Activated CD8-positive, alpha-beta T cell treated with anti-CD3 and anti-CD28 coated beads for 36 hours (primary cell): ENCODE data around the gene AUTS2. TPM values are rescaled to one million over a fixed set of nuclear protein-coding genes. Genes with fewer than 3 reads are reported as not detected.

Experiments
- ATAC-seq: fragments of 200-7000 bp; cut with Tn5 transposase; one replicate; pipeline ENCODE4 v1.10.0; 2021; ENCODE audit warnings: mild to moderate bottlenecking, moderate library complexity
- CTCF ChIA-PET: fragments of 350-600 bp; sonication (Branson Sonifier 250); formaldehyde crosslinking; loops from one replicate; lab custom pipeline; 2021; ENCODE audit warnings: antibody characterized with exemption; lab: Charles Lee
- POLR2A ChIA-PET: fragments of 350-600 bp; sonication (Branson Sonifier 250); formaldehyde crosslinking; loops from one replicate; lab custom pipeline; 2021; ENCODE audit warnings: antibody characterized with exemption; lab: Charles Lee
- DNase-seq: peaks from one replicate; pipeline ENCODE4 v3.0.0-alpha.2; 2020
- H3K27ac Mint-ChIP-seq: one replicate; pipeline ENCODE4 v1.8.0; 2021; ENCODE audit warnings: mild to moderate bottlenecking, mixed read lengths
- H3K27me3 Mint-ChIP-seq: one replicate; pipeline ENCODE4 v1.8.0; 2021; ENCODE audit warnings: mixed read lengths
- H3K36me3 Mint-ChIP-seq: one replicate; pipeline ENCODE4 v1.8.0; 2021; ENCODE audit warnings: low read depth, mixed read lengths
- H3K4me1 Mint-ChIP-seq: one replicate; pipeline ENCODE4 v1.8.0; 2021; ENCODE audit warnings: low read depth, mixed read lengths
- H3K4me3 Mint-ChIP-seq: one replicate; pipeline ENCODE4 v1.8.0; 2021; ENCODE audit warnings: mild to moderate bottlenecking, moderate library complexity, mixed read lengths
- H3K9me3 Mint-ChIP-seq: one replicate; pipeline ENCODE4 v1.8.0; 2021; ENCODE audit warnings: mixed read lengths
- intact Hi-C: fragments of 100-400 bp; cut with micrococcal nuclease; formaldehyde crosslinking; loops from one replicate; pipeline ENCODE4 v1.10.0; 2022
- total RNA-seq, 2 experiments: library from RNA; stranded (reverse); gene quantifications; one replicate each; pipeline ENCODE4 v1.2.3, GENCODE V29; 2021
- TF ChIP-seq, protein P1 (sequence below): fragments of 200-600 bp; IDR thresholded peaks from one replicate; pipeline ENCODE4 v1.8.0; 2022; ENCODE audit warnings: antibody characterized with exemption, mild to moderate bottlenecking

AUTS2 gene
- total RNA-seq, 2 experiments from 2014 or later, result 3.1 to 3.3 TPM

DNA sequence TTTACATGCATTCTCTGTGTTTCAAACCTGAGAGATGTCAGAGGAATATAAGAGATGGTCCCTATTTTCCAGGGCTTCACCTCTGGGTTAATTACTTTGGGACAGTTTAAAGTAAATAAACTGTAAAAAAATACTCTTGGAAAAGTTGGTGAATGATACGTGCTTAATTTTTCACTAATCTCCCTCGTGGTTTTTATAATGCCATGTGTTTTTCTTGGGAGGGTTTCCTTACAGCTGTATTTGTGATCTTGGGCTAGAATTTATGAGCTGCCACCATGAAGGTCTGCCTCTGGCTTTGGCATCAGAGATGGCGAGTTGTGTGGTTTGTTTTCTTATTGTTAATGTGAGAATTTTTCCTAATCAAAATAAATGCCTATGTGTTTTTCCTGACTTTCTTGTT, 322.5 kb downstream of the AUTS2 start:
- no peaks in the 10 kb centered on the region for H3K4me1 Mint-ChIP-seq
- no peak overlapping the region for H3K4me3 Mint-ChIP-seq
- peaks cover 3% of the 10 kb centered on the region for H3K27me3 Mint-ChIP-seq
- intact Hi-C loops, result no loop called here
- CTCF ChIA-PET, result no interaction called here
- POLR2A ChIA-PET, result no interaction called here
- no peak for DNase-seq
- no peaks in the 10 kb centered on the region for H3K9me3 Mint-ChIP-seq
- H3K27ac Mint-ChIP-seq, result no peak overlapping the region
- H3K36me3 Mint-ChIP-seq, result no peaks in the 10 kb centered on the region
- ATAC-seq, result no peak
- TF ChIP-seq, protein P1, sequence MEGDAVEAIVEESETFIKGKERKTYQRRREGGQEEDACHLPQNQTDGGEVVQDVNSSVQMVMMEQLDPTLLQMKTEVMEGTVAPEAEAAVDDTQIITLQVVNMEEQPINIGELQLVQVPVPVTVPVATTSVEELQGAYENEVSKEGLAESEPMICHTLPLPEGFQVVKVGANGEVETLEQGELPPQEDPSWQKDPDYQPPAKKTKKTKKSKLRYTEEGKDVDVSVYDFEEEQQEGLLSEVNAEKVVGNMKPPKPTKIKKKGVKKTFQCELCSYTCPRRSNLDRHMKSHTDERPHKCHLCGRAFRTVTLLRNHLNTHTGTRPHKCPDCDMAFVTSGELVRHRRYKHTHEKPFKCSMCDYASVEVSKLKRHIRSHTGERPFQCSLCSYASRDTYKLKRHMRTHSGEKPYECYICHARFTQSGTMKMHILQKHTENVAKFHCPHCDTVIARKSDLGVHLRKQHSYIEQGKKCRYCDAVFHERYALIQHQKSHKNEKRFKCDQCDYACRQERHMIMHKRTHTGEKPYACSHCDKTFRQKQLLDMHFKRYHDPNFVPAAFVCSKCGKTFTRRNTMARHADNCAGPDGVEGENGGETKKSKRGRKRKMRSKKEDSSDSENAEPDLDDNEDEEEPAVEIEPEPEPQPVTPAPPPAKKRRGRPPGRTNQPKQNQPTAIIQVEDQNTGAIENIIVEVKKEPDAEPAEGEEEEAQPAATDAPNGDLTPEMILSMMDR, result no peak

DNA sequence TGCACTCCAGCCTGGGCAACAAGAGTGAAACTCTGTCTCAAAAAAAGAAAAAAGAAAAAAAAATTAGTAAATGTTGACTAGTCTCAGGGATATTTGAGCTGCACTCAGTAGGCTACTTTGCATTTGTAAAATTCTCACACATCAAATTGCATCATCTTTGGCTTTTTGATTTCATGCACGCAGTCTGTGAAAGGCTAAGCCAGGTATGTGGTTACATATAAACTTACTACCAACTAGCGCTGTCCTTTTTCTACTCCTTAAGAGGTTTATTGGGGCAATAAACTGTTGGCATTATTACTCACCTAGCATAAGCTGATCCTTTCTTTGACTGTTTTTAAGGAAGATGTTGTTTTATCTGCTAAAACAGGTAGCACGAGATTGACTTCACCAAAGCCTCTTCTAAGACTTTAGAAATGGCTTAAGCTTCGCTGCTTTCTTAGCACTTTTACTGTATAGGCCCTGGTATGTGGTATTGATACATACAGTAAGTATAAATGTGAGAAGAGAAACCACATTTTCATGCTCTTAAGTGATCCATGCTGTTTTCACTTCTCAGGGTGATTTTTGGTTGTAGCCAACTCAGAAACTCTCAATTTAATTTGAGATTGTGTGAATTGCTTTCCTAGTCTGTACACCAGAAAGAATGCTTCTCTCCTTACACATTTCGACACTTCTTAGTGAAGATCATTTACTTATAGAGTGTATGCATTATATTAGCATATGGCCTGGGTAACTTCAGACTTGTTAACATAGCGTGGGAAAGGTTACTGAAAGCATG, 323.9 kb downstream of the AUTS2 start:
- CTCF ChIA-PET, result interaction anchor here (1.2 kb wide), 1 partner anchor 10 kb away, joined by 3 read pairs; no protein-coding TSS in a partner anchor
- Mint-ChIP-seq H3K27ac (no peak overlapping the region), H3K27me3 (peaks cover 3% of the 10 kb centered on the region), H3K4me3 (no peak overlapping the region), H3K4me1 (no peaks in the 10 kb centered on the region), H3K9me3 (no peaks in the 10 kb centered on the region), H3K36me3 (no peaks in the 10 kb centered on the region)
- TF ChIP-seq, protein P1, result no peak
- no peak for ATAC-seq
- POLR2A ChIA-PET, result no interaction called here
- no peak for DNase-seq
- intact Hi-C loops, result no loop called here

DNA sequence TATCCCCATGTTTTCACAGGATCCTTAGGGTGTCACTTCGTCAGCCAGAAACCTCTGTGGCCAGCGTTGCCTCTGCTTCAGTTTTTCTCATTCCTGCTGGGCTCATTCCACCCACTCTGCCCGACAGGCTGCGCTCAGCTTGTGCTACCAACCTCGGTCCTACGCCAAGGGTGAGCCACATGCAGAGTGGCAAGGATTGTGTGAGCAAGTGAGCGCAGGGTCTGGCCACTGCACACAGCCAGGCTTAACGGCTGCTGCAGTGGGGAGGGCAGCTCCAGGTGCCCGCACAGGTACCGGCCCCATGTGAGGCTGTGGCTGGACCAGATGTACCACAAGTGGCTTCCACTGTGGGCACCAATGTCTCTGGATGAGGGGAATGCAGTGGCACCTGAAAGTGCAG, 329.2 kb downstream of the AUTS2 start:
- ChIA-PET CTCF (no interaction called here), POLR2A (no interaction called here)
- Mint-ChIP-seq H3K27me3 (no peaks in the 10 kb centered on the region), H3K4me1 (no peaks in the 10 kb centered on the region), H3K36me3 (no peaks in the 10 kb centered on the region), H3K4me3 (no peak overlapping the region), H3K9me3 (no peaks in the 10 kb centered on the region), H3K27ac (no peak overlapping the region)
- TF ChIP-seq, protein P1, result no peak
- ATAC-seq (no peak), DNase-seq (no peak)
- intact Hi-C loops, result no loop called here

DNA sequence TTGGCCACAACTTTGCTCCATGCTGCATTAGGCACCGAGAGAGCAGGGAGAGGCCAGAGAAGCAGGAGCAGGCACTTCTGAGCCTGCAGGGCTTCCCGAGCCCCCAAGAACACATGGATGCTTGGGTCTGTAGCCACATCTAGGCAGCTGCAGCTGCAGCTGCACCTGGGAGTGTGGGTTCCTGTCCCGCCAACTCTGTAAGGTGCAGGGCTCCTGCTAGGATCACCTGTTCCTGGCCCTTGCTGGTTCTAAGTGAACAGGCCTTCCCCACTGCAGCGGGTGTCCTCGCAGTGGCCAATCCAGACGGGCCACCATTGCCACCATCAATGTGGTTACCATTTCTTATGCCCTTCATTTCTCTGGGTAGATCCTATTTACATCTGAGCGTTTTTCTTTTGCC, 330.3 kb downstream of the AUTS2 start:
- TF ChIP-seq, protein P1, result no peak
- intact Hi-C loops, result no loop called here
- ChIA-PET CTCF (no interaction called here), POLR2A (interaction anchor here (0.6 kb wide), 1 partner anchor 180 kb away, joined by 3 read pairs; no protein-coding TSS in a partner anchor)
- ATAC-seq (no peak), DNase-seq (no peak)
- Mint-ChIP-seq H3K4me1 (no peaks in the 10 kb centered on the region), H3K4me3 (no peak overlapping the region), H3K36me3 (no peaks in the 10 kb centered on the region), H3K9me3 (no peaks in the 10 kb centered on the region), H3K27ac (no peak overlapping the region), H3K27me3 (no peaks in the 10 kb centered on the region)

DNA sequence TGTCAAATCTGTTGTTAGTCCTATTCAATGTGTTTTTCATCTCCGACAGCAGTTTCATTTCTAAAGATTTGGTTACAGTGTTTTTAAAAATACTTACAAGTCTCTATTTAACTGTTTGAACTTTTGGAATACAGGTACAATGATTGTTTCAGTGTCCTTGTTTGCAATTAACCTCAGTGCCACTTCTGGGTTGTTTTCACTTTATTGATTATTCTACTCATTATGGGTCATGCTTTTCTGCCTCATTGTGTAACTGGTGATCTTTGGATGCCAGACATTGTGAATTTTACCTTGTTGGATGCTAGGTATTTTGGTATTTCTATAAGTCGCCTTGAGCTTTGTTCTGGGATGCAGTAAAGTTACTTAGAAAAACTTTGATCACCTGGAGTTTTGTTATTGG, 331.3 kb downstream of the AUTS2 start:
- ChIA-PET CTCF (no interaction called here), POLR2A (no interaction called here)
- intact Hi-C loops, result no loop called here

More for the DNA sequence above, 331.3 kb downstream of the AUTS2 start:
- no peak for DNase-seq
- no peak overlapping the region for H3K4me3 Mint-ChIP-seq
- H3K27ac Mint-ChIP-seq, result no peak overlapping the region
- TF ChIP-seq, protein P1, result no peak
- H3K9me3 Mint-ChIP-seq, result no peaks in the 10 kb centered on the region
- no peak for ATAC-seq
- no peaks in the 10 kb centered on the region for H3K27me3 Mint-ChIP-seq
- no peaks in the 10 kb centered on the region for H3K4me1 Mint-ChIP-seq
- H3K36me3 Mint-ChIP-seq, result no peaks in the 10 kb centered on the region
